Right ventricle myocardium superior (tissue), 1 donor: Measurements from ENCODE around the gene INTS15. TPM values are rescaled to one million over a fixed set of nuclear protein-coding genes. Genes with fewer than 3 reads are reported as not detected.

ENCODE experiments used
- ATAC-seq: fragments of 200-7000 bp; cut with Tn5 transposase; one replicate; pipeline ENCODE4 v1.9.1; 2020; ENCODE audit warnings: mild to moderate bottlenecking; ENCODE audit not compliant: poor library complexity
- DNase-seq: peaks from one replicate; pipeline ENCODE4 v3.0.0-alpha.2; 2020
- intact Hi-C: fragments of 100-400 bp; cut with DNase I; formaldehyde crosslinking; loops from one replicate; pipeline ENCODE4 v1.11.2; 2022
- total RNA-seq: library from RNA; stranded (reverse); fragmentation: NEBNext Ultra II Directional; extraction: Animal tissue kit (Norgen Biotek cat#: 25700); gene quantifications from one replicate; pipeline ENCODE4 v1.2.1, GENCODE V29; 2021
- donor health status: DM: no; HTN: yes; CAD: no; lungs with severe emphysema.

INTS15 gene
- total RNA-seq, 1 donor from 2014 or later = 15.6 TPM

GRCh38 chr7:6636741-6637543 lies 47.1 kb downstream of the INTS15 start, which contains the start of gene ZNF316:
TSS of gene ZNF316 (plus strand) at chr7:6637318. CDS start at chr7:6642410, 5,092 bp downstream.
- DNase-seq (peak; percentile 81), ATAC-seq (peak; percentile 94)
- intact Hi-C loops = no loop called here

- peak; percentile 11 for ATAC-seq
- intact Hi-C loops = no loop called here
- no peak for DNase-seq
Measured at GRCh38 chr7:6637544-6638229, 47.9 kb downstream of the INTS15 start.

GRCh38 chr7:6639032-6639431 lies 49.2 kb downstream of the INTS15 start:
- ATAC-seq (no peak), DNase-seq (no peak)
- intact Hi-C loops = no loop called here

- DNase-seq (no peak), ATAC-seq (no peak)
- intact Hi-C loops = no loop called here
Measured at GRCh38 chr7:6639627-6640026, 49.8 kb downstream of the INTS15 start.

GRCh38 chr7:6640246-6640721 lies 50.5 kb downstream of the INTS15 start:
- ATAC-seq (no peak), DNase-seq (peak; percentile 70)
- intact Hi-C loops = no loop called here

- DNase-seq = no peak
- no peak for ATAC-seq
- intact Hi-C loops = no loop called here
Measured at GRCh38 chr7:6641305-6642035, 51.6 kb downstream of the INTS15 start.

DNA sequence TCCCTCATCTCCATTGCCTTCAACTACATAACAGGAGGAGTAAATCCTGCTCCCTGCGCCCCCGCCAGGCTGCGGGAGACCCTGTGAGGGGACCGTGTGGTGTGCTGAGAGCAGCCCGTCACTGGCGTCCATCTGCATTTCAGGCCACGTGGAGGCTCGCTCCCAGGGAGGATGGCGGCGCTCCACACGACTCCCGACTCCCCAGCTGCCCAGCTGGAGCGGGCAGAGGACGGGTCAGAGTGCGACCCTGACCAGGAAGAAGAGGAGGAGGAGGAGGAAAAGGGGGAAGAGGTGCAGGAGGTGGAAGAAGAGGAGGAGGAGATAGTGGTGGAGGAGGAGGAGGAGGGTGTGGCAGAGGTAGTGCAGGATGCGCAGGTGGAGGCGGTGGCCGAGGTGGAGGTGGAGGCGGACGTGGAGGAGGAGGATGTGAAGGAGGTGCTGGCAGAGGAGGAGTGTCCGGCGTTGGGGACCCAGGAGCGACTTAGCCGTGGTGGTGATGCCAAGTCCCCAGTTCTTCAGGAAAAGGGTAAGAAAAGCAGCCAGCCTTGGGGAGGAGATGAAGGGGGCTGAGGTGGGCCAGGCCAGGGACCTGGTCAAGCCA lies 52.5 kb downstream of the INTS15 start:
- DNase-seq (no peak), ATAC-seq (no peak)
- intact Hi-C loops = no loop called here

DNA sequence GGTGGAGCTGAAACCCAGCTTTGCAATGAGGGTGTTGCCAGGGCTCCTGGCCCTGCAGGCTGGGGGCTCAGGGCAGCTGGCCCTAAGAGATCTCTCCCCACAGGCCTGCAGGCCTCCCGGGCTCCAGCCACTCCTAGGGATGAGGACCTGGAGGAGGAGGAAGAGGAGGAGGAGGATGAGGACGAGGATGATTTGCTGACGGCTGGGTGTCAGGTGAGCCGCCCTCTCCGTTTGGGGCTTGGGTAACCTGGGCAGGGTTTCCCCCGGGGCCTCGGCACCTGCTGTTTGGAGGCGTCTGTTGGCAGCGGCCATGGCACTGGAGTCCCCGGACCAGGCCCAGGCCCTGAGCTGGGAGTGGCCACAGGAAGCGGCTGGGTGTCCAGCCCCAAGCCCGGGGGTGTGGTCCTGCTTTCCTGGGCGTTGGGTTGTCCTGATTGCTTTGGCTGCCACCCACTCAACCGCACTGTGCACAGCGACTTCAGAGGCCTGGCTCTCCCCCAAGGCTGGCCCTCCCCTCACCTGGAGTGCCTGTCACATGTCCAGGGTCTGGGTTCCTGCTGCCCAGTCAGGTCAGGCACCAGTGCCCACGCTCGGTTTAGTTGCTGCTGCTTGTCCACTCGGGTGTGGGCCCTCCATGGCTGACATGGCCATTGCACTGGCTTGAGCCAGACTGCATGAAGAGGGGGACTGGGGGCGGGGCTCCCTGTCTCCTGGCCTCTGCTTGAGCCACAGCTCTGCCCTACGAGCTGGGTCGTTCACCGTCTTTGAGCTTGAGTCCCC lies 53.2 kb downstream of the INTS15 start:
- intact Hi-C loops = no loop called here

DNA sequence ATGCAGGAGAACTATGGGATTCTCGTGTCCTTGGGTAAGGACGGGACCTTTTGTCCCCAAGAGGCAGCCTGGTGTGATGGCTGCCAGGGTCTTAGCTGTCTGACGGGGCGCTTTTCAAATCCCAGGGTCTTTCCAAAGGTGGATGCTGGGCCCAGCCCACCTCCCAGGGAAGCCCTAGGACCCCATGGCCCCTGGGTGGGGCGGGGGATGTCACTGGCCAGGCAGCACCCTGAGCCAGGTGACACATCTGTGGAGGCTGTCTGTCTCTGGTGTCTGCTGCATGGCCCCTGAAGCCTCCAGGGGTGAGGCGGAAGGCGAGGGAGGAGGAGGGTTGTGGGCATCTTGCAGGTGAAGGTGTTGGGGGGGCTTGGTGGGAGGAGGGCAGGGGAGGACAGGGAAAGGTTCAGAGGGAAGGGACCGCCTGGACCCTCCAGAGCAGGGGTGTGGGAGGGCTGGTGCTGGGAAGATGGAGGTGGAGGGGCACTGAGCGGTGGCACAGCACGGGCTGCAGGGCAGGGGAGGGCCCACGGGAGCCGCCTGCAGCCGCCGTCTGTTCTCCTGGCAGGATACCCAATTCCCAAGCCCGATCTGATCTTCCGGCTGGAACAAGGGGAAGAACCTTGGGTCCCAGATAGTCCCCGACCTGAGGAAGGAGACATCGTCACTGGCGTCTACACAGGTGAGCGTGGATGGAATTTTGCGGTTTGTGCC lies 54.2 kb downstream of the INTS15 start:
- DNase-seq (no peak), ATAC-seq (no peak)
- intact Hi-C loops = no loop called here

More for the DNA sequence above, 53.2 kb downstream of the INTS15 start:
- DNase-seq (no peak), ATAC-seq (no peak)

DNA sequence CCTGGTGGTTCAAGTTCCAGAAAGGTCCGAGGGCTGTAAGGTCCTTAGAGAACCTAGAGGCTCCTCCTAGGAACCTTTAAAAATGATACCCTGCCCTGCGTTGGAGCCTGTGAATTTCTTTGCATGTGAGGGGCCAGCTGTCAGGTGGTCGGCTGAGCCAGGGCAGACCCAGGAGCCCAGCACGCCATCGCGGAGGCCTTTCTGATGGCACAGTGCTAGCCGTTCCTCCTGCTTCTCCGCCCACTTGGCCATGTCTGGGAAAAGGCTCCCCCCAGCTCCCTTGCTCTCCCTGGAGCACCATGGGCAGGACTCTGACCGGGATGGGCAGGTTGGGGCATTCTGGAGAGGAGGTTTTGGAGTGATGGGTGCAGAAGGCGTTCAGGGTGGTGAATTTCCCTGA lies 54.9 kb downstream of the INTS15 start:
- ATAC-seq (no peak), DNase-seq (no peak)
- intact Hi-C loops = no loop called here

- no peak for ATAC-seq
- intact Hi-C loops = no loop called here
Measured at GRCh38 chr7:6646465-6646864, 56.6 kb downstream of the INTS15 start.

GRCh38 chr7:6647080-6647479 lies 57.3 kb downstream of the INTS15 start:
- intact Hi-C loops = no loop called here
- no peak for DNase-seq
- peak; percentile 52 for ATAC-seq

More at GRCh38 chr7:6646465-6646864, 56.6 kb downstream of the INTS15 start:
- DNase-seq = no peak

GRCh38 chr7:6647541-6647940 lies 57.7 kb downstream of the INTS15 start:
- intact Hi-C loops = no loop called here
- DNase-seq = no peak
- ATAC-seq = no peak

GRCh38 chr7:6648066-6648814 lies 58.4 kb downstream of the INTS15 start:
- peak; percentile 38 for DNase-seq
- ATAC-seq = no peak
- intact Hi-C loops = no loop called here

DNA sequence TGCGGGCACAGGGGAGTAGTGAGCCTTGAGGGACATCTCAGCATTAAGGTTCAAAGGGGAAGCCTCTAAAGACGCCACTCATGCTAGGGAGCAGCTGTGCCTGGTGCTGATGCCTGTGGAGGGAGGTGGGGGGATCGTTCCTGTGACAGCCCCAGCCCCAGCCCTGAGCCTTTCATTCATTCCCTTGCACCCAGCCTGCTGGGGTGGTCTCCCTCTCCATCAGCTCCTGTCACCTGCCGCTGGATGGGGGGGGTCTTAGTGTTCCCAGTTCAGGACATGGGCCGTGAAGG lies 58.9 kb downstream of the INTS15 start:
- DNase-seq (no peak), ATAC-seq (no peak)
- intact Hi-C loops = no loop called here

DNA sequence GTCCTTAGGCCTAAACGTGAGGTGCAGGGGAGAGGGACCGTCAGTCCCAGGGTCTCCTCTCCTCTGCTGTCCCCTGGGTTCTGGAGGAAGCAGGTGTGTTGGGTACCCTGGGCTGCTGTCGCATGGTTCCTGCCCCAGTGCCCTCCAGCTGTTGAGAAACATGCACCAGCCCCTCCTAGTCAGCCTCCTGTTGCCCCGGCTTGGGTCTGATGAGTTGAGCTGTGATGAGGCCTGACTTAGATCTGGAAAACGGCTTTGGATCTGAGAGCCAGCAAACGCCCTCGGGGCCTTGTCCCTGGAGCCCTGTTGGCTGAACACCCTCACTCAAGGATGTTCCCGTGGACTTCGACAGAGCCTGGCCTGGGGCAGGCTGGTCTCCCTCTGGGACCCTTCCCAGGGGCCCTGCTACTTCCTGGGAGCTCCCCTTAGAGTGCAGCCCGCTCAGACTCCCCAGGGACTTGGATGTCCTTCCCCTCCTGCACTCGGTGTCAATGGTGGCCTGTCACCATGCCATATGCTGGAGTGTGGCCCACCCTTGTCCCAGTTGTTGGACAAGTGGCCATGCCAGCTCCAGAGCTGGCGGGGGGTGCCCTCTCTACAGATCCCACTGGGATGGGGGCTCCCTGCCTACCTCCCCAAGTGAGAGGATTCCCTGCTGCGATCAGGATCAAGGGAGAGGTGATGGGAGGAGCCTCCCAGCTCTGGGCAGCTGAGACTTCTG lies 59.6 kb downstream of the INTS15 start:
- DNase-seq (peak; percentile 32), ATAC-seq (no peak)
- intact Hi-C loops = no loop called here

- peak; percentile 2 for DNase-seq
- no peak for ATAC-seq
- intact Hi-C loops = no loop called here
Measured at GRCh38 chr7:6650086-6650485, 60.3 kb downstream of the INTS15 start.
